ENCODE measurements around the gene TCF19.
"Not testable (repeated sequence)": the region's sequence is repeated elsewhere in the genome, so short reads cannot be mapped to it uniquely, and the experiment has no call there.

Gene TCF19

DNA sequence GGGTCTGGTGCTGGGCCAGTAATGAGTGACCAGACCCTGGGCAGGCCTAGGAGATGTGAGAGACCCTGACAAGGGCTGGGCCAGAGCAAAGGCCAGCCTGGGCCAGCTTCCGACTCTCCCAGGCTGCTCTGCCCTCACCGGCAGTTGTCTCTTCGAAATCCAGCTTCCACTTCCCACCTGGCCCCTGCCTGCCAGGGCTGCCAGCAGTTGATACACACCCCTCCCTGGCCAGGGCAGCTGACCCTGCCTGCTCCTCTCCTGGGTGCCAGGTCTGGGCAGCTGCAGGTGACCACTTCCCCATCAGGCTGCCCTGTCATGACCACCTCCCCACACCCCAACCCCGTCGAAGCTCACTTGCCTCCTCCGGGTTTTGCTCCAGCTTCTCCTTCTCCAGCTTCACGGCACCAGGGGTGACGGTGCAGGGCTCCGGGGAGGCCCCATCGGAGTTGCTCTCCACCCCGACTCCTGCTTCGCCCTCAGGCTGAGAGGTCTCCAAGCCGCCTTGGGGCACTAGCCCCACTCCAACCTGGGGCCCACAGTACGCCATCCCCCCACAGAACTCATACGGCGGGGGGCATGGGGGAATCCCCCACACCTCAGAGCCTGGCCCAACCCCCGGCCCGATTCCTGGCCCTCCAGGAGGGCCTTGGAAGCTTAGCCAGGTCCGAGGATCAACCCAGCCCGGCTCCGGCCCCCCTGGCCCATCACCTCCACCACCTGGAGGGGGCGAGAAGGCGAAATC lies 11.6 kb downstream of the TCF19 start:
- not testable (repeated sequence) for H3K27me3 ChIP-seq (ENCODE audit: control insufficient read depth, insufficient read depth, low read length); H3K4me3 ChIP-seq (ENCODE audit: low read length); H3K27ac ChIP-seq (ENCODE audit: low read depth, low read length); H3K36me3 ChIP-seq (ENCODE audit: control insufficient read depth, insufficient read depth, low read length); H3K9ac ChIP-seq (ENCODE audit: low read length); H3K4me1 ChIP-seq (ENCODE audit: control insufficient read depth, insufficient read depth, low read length)

DNA sequence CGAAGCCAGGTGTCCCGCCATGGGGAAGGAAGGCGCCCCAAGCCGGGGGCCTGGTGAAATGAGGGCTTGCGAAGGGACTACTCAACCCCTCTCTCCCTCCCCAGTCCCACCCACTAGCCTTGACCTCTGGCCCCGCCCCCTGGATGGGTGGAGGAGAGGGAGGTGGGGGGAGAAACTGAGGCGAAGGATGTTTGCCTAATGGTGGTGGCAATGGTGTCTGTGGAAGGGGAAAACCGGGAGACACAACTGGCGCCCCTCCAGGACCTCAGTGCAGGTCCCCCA lies 12.2 kb downstream of the TCF19 start, which contains the start of gene POU5F1:
POU5F1 (minus strand) TSS at position 83 of the 282 bp plus-strand sequence; CDS start at position 21, 62 bp downstream.
- Histone ChIP-seq H3K36me3 (ENCODE audit: control insufficient read depth, insufficient read depth, low read length) (no peaks in the 10 kb centered on the region), H3K27me3 (ENCODE audit: control insufficient read depth, insufficient read depth, low read length) (no peaks in the 10 kb centered on the region), H3K27ac (ENCODE audit: low read depth, low read length) (no peak within 1 kb of the TSS), H3K9ac (ENCODE audit: low read length) (no peak within 1 kb of the TSS), H3K4me1 (ENCODE audit: control insufficient read depth, insufficient read depth, low read length) (no peaks in the 10 kb centered on the region), H3K4me3 (ENCODE audit: low read length) (no peak within 1 kb of the TSS)

DNA sequence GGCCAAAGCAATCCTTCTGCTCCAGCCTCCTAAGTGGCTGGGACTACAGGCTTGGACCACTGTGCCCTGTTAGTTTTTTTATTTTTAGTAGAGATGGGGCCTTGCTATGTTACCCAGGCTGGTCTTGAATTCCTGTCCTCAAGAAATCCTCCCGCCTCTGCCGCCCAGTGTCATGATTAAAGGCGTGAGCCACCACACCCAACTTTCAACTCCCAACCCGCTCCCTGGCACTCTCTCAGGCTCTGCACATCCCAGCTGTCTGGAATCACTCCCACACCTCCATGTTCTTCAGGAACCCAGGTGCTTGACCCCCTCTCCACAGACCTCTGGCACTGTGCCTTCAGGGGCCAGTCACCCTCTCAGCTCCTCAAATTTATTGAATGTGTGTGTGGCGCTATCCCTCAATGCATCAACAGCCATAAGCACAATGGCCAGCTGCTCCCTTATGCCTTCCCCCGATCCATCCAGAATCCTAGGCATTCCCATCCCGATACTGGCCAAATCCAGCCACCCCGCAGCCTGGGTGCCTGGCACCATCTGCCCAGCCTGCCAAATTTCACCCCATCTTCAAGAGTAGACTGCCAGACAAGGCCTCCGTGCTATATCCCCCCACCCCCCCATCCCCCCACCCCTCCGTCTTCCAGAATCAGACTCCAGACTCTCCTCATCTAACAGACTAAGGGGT lies 12.7 kb downstream of the TCF19 start:
- Histone ChIP-seq H3K4me1 (ENCODE audit: control insufficient read depth, insufficient read depth, low read length) (no peaks in the 10 kb centered on the region), H3K4me3 (ENCODE audit: low read length) (no peak overlapping the region), H3K27ac (ENCODE audit: low read depth, low read length) (no peak overlapping the region), H3K36me3 (ENCODE audit: control insufficient read depth, insufficient read depth, low read length) (no peaks in the 10 kb centered on the region), H3K9ac (ENCODE audit: low read length) (no peak overlapping the region), H3K27me3 (ENCODE audit: control insufficient read depth, insufficient read depth, low read length) (no peaks in the 10 kb centered on the region)

DNA sequence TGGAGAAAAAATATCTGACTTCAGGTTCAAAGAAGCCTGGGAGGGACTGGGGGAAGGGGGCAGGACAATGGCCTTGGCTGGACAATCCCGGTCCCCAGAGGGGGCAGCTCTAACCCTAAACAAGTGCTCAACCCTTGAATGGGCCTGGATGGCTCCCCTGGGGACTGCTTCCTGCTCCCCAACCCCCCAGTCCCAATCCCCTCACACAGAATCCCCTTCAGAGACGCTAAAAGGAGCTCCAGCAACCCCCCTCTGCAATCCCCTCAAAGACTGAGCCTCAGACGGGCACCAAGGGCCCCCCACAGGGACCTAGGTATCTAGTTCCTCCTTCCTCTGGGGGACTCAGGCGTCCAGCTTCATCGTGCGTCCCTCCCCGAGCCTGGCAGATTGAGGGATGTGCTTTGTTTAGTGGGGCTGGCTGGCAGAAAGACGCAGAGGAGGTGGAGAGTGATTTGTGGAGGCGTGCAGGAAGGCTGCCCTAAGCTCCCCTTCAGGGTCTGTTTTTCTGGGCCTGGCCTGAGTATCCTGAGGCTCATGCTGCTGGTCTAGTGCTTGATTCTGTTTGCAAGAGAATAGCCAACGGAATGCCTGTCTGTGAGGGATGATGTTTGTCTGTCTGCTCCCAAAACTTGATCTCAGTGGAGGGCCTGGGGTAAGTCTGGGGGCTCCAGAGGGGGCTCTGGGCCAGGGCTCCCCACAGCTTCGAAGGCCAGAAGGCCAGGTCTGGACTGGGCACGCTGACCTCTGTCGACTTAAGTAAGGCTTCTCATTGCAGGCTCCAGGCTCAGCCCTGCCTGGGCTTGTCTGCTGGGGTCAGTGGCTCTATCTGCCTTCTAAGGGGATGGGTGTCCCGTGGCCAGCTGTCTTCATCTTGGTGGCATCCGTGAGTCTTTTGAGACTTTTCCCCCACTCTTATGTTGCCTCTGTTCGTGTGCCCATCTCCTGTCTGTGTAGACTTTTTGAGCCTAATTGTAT lies 13.8 kb downstream of the TCF19 start:
- Histone ChIP-seq H3K27me3 (ENCODE audit: control insufficient read depth, insufficient read depth, low read length) (no peaks in the 10 kb centered on the region), H3K4me3 (ENCODE audit: low read length) (no peak overlapping the region), H3K4me1 (ENCODE audit: control insufficient read depth, insufficient read depth, low read length) (no peaks in the 10 kb centered on the region), H3K9ac (ENCODE audit: low read length) (no peak overlapping the region), H3K36me3 (ENCODE audit: control insufficient read depth, insufficient read depth, low read length) (no peaks in the 10 kb centered on the region), H3K27ac (ENCODE audit: low read depth, low read length) (no peak overlapping the region)

DNA sequence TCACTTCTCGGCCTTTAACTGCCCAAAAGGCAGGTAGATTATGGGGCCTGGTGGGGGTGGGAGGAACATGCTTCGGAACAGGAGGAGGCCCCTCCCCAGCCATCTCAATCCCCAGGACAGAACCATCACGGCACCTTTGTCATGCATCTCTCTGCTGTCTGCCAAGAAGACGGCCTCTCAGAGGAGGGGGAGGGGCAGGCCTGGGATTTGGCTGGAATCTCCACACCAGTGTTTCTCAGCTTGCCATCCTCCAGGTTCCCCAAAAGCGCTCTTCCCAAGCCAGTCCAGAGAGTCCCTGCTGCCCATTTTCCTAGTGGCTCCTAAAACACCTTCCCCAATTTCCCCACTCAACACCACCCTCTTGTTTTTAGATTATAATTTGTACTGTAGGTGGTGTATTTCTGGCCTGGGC lies 14.6 kb downstream of the TCF19 start:
- H3K9ac ChIP-seq (ENCODE audit: low read length), result no peak overlapping the region
- no peak overlapping the region for H3K27ac ChIP-seq (ENCODE audit: low read depth, low read length)
- H3K36me3 ChIP-seq (ENCODE audit: control insufficient read depth, insufficient read depth, low read length), result no peaks in the 10 kb centered on the region
- H3K4me1 ChIP-seq (ENCODE audit: control insufficient read depth, insufficient read depth, low read length), result no peaks in the 10 kb centered on the region
- no peaks in the 10 kb centered on the region for H3K27me3 ChIP-seq (ENCODE audit: control insufficient read depth, insufficient read depth, low read length)
- H3K4me3 ChIP-seq (ENCODE audit: low read length), result no peak overlapping the region

- Histone ChIP-seq H3K27me3 (ENCODE audit: control insufficient read depth, insufficient read depth, low read length) (no peaks in the 10 kb centered on the region), H3K27ac (ENCODE audit: low read depth, low read length) (no peak overlapping the region)
Measured at GRCh38 chr6:31173406-31173805, 15.0 kb downstream of the TCF19 start.

GRCh38 chr6:31174378-31174777 lies 16.0 kb downstream of the TCF19 start:
- Histone ChIP-seq H3K4me3 (ENCODE audit: low read length) (no peak overlapping the region), H3K9ac (ENCODE audit: low read length) (no peak overlapping the region), H3K27ac (ENCODE audit: low read depth, low read length) (no peak overlapping the region), H3K36me3 (ENCODE audit: control insufficient read depth, insufficient read depth, low read length) (no peaks in the 10 kb centered on the region), H3K4me1 (ENCODE audit: control insufficient read depth, insufficient read depth, low read length) (no peaks in the 10 kb centered on the region), H3K27me3 (ENCODE audit: control insufficient read depth, insufficient read depth, low read length) (no peaks in the 10 kb centered on the region)

More at GRCh38 chr6:31173406-31173805, 15.0 kb downstream of the TCF19 start:
- Histone ChIP-seq H3K4me1 (ENCODE audit: control insufficient read depth, insufficient read depth, low read length) (no peaks in the 10 kb centered on the region), H3K36me3 (ENCODE audit: control insufficient read depth, insufficient read depth, low read length) (no peaks in the 10 kb centered on the region), H3K9ac (ENCODE audit: low read length) (no peak overlapping the region), H3K4me3 (ENCODE audit: low read length) (no peak overlapping the region)

- Histone ChIP-seq H3K27me3 (ENCODE audit: control insufficient read depth, insufficient read depth, low read length) (no peaks in the 10 kb centered on the region), H3K9ac (ENCODE audit: low read length) (no peak overlapping the region), H3K4me1 (ENCODE audit: control insufficient read depth, insufficient read depth, low read length) (no peaks in the 10 kb centered on the region), H3K36me3 (ENCODE audit: control insufficient read depth, insufficient read depth, low read length) (no peaks in the 10 kb centered on the region), H3K4me3 (ENCODE audit: low read length) (no peak overlapping the region), H3K27ac (ENCODE audit: low read depth, low read length) (no peak overlapping the region)
Measured at GRCh38 chr6:31175971-31176370, 17.6 kb downstream of the TCF19 start.

- no peak overlapping the region for H3K27ac ChIP-seq (ENCODE audit: low read depth, low read length)
- no peaks in the 10 kb centered on the region for H3K36me3 ChIP-seq (ENCODE audit: control insufficient read depth, insufficient read depth, low read length)
- no peaks in the 10 kb centered on the region for H3K4me1 ChIP-seq (ENCODE audit: control insufficient read depth, insufficient read depth, low read length)
- no peak overlapping the region for H3K9ac ChIP-seq (ENCODE audit: low read length)
- H3K27me3 ChIP-seq (ENCODE audit: control insufficient read depth, insufficient read depth, low read length), result no peaks in the 10 kb centered on the region
- H3K4me3 ChIP-seq (ENCODE audit: low read length), result no peak overlapping the region
Measured at GRCh38 chr6:31178143-31179041, 20.0 kb downstream of the TCF19 start.

GRCh38 chr6:31179042-31179386 lies 20.6 kb downstream of the TCF19 start:
- no peak overlapping the region for H3K9ac ChIP-seq (ENCODE audit: low read length)
- H3K27me3 ChIP-seq (ENCODE audit: control insufficient read depth, insufficient read depth, low read length), result no peaks in the 10 kb centered on the region
- H3K4me3 ChIP-seq (ENCODE audit: low read length), result no peak overlapping the region
- no peaks in the 10 kb centered on the region for H3K36me3 ChIP-seq (ENCODE audit: control insufficient read depth, insufficient read depth, low read length)
- H3K27ac ChIP-seq (ENCODE audit: low read depth, low read length), result no peak overlapping the region
- no peaks in the 10 kb centered on the region for H3K4me1 ChIP-seq (ENCODE audit: control insufficient read depth, insufficient read depth, low read length)

GRCh38 chr6:31179896-31180295 lies 21.5 kb downstream of the TCF19 start:
- Histone ChIP-seq H3K36me3 (ENCODE audit: control insufficient read depth, insufficient read depth, low read length) (no peaks in the 10 kb centered on the region), H3K9ac (ENCODE audit: low read length) (no peak overlapping the region), H3K27ac (ENCODE audit: low read depth, low read length) (peak overlapping the region; percentile 37), H3K4me3 (ENCODE audit: low read length) (no peak overlapping the region), H3K27me3 (ENCODE audit: control insufficient read depth, insufficient read depth, low read length) (no peaks in the 10 kb centered on the region), H3K4me1 (ENCODE audit: control insufficient read depth, insufficient read depth, low read length) (no peaks in the 10 kb centered on the region)

DNA sequence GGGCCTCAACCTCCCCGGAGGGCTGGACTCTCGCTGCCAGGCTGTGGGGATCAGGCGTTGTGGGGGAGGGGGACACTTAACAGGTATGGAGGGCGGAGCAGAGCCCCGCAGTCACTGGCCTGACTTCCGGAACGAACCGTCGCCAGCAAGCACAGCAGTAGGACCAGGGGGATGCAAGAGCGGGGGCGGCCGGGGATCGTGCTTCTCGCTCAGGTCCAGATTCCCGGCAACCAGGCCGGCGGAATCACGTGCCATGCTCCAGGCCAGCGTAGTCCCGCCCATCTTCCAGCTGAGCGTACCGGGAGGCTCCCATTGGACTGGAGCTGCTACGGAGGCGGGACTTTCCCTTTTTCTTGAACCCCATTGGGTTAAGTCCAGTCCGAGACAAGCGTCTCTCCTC lies 22.1 kb downstream of the TCF19 start:
- Histone ChIP-seq H3K36me3 (ENCODE audit: control insufficient read depth, insufficient read depth, low read length) (no peaks in the 10 kb centered on the region), H3K9ac (ENCODE audit: low read length) (no peak overlapping the region), H3K4me1 (ENCODE audit: control insufficient read depth, insufficient read depth, low read length) (no peaks in the 10 kb centered on the region), H3K27me3 (ENCODE audit: control insufficient read depth, insufficient read depth, low read length) (no peaks in the 10 kb centered on the region), H3K4me3 (ENCODE audit: low read length) (peak overlapping the region; percentile 45), H3K27ac (ENCODE audit: low read depth, low read length) (peak overlapping the region; percentile 37)
